OCI-LY1 (cell line): ENCODE results near the gene HOXB6.

Experiments
- H2AFZ ChIP-seq: fragments of 200-600 bp; sonication (generic), shearing (Covaris generic); 2 replicates; pipeline ENCODE4 v1.6.0; 2014; ENCODE audit warnings: antibody characterized with exemption, mild to moderate bottlenecking, low read length
- H3F3A ChIP-seq: fragments of 200-600 bp; sonication (generic), shearing (Covaris generic); 2 replicates; pipeline ENCODE4 v1.6.0; 2014; ENCODE audit warnings: mild to moderate bottlenecking, antibody characterized with exemption, low read length, moderate library complexity; ENCODE audit not compliant: insufficient read depth
- H3K27ac ChIP-seq: fragments of 200-600 bp; sonication (generic); 2 replicates; pipeline ENCODE4 v1.5.1; 2014; ENCODE audit warnings: low read length, mixed run types, mild to moderate bottlenecking, low read depth; ENCODE audit not compliant: poor library complexity, severe bottlenecking
- H3K27me3 ChIP-seq: fragments of 200-600 bp; sonication (generic); 2 replicates; pipeline ENCODE4 v1.6.0; 2014; ENCODE audit warnings: antibody characterized with exemption, mild to moderate bottlenecking, low read length, moderate library complexity; ENCODE audit not compliant: insufficient read depth
- H3K36me3 ChIP-seq: fragments of 200-600 bp; sonication (generic); 2 replicates; pipeline ENCODE4 v1.6.1; 2014; ENCODE audit warnings: mild to moderate bottlenecking, antibody characterized with exemption, low read length, moderate library complexity, mixed read lengths; ENCODE audit not compliant: insufficient read depth
- H3K4me1 ChIP-seq: fragments of 200-600 bp; sonication (generic); 2 replicates; pipeline ENCODE4 v1.5.1; 2014; ENCODE audit warnings: mild to moderate bottlenecking, low read length, moderate library complexity; ENCODE audit not compliant: insufficient read depth, severe bottlenecking
- H3K4me2 ChIP-seq: fragments of 200-600 bp; sonication (generic), shearing (Covaris generic); 2 replicates; pipeline ENCODE4 v1.6.1; 2014; ENCODE audit warnings: low read length
- H3K4me3 ChIP-seq: fragments of 200-600 bp; sonication (generic); 2 replicates; pipeline ENCODE4 v1.5.1; 2014; ENCODE audit warnings: low read length, low read depth, mild to moderate bottlenecking, mixed read lengths; ENCODE audit not compliant: poor library complexity, severe bottlenecking
- H3K79me2 ChIP-seq: fragments of 200-600 bp; shearing (Covaris generic); 2 replicates; pipeline ENCODE4 v1.6.1; 2016; ENCODE audit warnings: mixed run types, low read length, mixed read lengths; ENCODE audit not compliant: insufficient read depth
- H3K9ac ChIP-seq: fragments of 200-600 bp; sonication (generic), shearing (Covaris generic); 2 replicates; pipeline ENCODE4 v1.6.1; 2014; ENCODE audit warnings: mild to moderate bottlenecking, low read length, mixed read lengths
- H3K9me2 ChIP-seq: fragments of 200-600 bp; sonication (generic), shearing (Covaris generic); 2 replicates; pipeline ENCODE4 v1.6.1; 2014; ENCODE audit warnings: low read depth, mild to moderate bottlenecking, low read length, mixed read lengths
- H3K9me3 ChIP-seq: fragments of 200-600 bp; shearing (Covaris generic); 2 replicates; pipeline ENCODE4 v1.6.1; 2014; ENCODE audit warnings: low read length, mixed read lengths
- H4K20me1 ChIP-seq: fragments of 200-600 bp; sonication (generic), shearing (Covaris generic); 2 replicates; pipeline ENCODE4 v1.6.0; 2016; ENCODE audit warnings: mild to moderate bottlenecking, low read length; ENCODE audit not compliant: insufficient read depth
- EZH2 ChIP-seq: fragments of 200-600 bp; sonication (generic), shearing (Covaris generic); IDR thresholded peaks from 2 replicates; pipeline ENCODE4 v1.8.0; 2017; ENCODE audit warnings: borderline replicate concordance, mixed run types, mild to moderate bottlenecking, antibody characterized with exemption, low read length, moderate library complexity, mixed read lengths
- TF ChIP-seq, protein P1 (sequence below): fragments of 200-600 bp; sonication (generic), shearing (Covaris generic); IDR thresholded peaks from 2 replicates; pipeline ENCODE4 v1.5.1; 2017; ENCODE audit warnings: mild to moderate bottlenecking, antibody characterized with exemption, low read length, moderate library complexity, mixed read lengths

The HOXB6 gene

DNA sequence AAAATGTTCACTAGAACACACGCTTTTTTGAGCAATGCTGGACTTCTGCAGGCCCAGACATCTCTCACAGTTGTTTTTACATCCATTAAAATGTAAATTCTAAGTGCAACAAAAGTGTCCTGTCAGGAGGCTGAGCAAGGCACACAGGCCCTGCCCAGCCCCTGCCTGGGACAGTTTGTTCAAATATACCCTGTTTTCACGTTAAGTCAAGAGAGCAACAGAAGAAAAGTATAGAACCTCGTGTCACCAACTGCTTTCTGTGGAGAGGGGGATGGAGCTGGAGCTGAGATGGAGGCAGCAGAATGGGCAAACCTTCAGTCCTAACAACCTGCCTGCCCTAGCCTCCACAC lies 55.5 kb downstream of the HOXB6 start:
- no peaks in the 10 kb centered on the region for H3K27me3 ChIP-seq
- H3K9ac ChIP-seq = no peak overlapping the region
- no peaks in the 10 kb centered on the region for H3F3A ChIP-seq
- no peaks in the 10 kb centered on the region for H3K4me1 ChIP-seq
- H3K36me3 ChIP-seq = no peaks in the 10 kb centered on the region
- H3K9me3 ChIP-seq = no peaks in the 10 kb centered on the region
- no peaks in the 10 kb centered on the region for H4K20me1 ChIP-seq
- TF ChIP-seq, protein P1, sequence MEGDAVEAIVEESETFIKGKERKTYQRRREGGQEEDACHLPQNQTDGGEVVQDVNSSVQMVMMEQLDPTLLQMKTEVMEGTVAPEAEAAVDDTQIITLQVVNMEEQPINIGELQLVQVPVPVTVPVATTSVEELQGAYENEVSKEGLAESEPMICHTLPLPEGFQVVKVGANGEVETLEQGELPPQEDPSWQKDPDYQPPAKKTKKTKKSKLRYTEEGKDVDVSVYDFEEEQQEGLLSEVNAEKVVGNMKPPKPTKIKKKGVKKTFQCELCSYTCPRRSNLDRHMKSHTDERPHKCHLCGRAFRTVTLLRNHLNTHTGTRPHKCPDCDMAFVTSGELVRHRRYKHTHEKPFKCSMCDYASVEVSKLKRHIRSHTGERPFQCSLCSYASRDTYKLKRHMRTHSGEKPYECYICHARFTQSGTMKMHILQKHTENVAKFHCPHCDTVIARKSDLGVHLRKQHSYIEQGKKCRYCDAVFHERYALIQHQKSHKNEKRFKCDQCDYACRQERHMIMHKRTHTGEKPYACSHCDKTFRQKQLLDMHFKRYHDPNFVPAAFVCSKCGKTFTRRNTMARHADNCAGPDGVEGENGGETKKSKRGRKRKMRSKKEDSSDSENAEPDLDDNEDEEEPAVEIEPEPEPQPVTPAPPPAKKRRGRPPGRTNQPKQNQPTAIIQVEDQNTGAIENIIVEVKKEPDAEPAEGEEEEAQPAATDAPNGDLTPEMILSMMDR = no peak
- TF ChIP-seq EZH2 = no peak
- no peaks in the 10 kb centered on the region for H3K9me2 ChIP-seq
- H3K4me3 ChIP-seq = no peak overlapping the region
- H3K4me2 ChIP-seq = no peak overlapping the region
- no peak overlapping the region for H2AFZ ChIP-seq
- H3K79me2 ChIP-seq = no peaks in the 10 kb centered on the region
- H3K27ac ChIP-seq = no peak overlapping the region

GRCh38 chr17:48548523-48549280 lies 56.1 kb downstream of the HOXB6 start:
- Histone ChIP-seq H3K4me1 (no peaks in the 10 kb centered on the region), H3K9me2 (no peaks in the 10 kb centered on the region), H3F3A (no peaks in the 10 kb centered on the region), H3K9ac (no peak overlapping the region), H3K27ac (no peak overlapping the region), H3K4me2 (no peak overlapping the region), H3K79me2 (no peaks in the 10 kb centered on the region), H3K27me3 (no peaks in the 10 kb centered on the region), H4K20me1 (no peaks in the 10 kb centered on the region), H3K4me3 (no peak overlapping the region), H3K9me3 (no peaks in the 10 kb centered on the region), H2AFZ (no peak overlapping the region), H3K36me3 (no peaks in the 10 kb centered on the region)
- TF ChIP-seq EZH2 = no peak
- TF ChIP-seq, protein P1 = no peak

DNA sequence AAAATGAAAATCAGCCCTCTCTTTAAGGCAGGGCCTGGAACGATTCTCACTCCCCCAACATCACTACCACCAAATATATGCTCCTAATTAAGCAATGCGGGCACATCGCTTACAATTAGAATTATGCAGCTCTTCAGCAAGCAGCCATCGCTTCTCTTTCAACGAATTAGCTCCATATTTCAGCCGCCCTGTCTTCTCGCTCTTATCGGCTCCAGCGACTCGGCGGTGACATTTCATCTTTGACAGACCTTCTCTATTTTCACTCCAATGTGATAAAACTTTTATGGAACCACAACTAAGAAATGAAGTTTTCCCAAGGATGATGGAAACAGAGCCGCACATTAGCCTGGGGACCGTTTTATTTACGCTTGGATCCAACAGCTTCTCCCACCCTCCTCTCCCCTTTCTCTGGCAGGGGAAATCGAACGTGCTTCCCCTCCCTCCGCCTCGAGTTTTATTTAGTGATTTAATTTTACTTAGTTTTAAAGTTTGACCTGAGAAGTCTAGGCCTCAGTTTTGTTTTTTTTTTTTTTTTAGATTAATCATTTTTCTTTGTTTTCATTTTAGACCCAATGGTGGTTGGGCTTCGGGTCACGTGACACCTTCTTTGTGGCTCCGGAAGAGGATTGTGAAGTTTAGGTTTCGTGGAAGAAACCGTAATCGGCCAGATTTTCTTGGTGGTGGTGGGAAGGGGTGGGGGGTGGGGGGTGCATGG lies 56.8 kb downstream of the HOXB6 start:
- H3K9me2 ChIP-seq = no peaks in the 10 kb centered on the region
- H3K27me3 ChIP-seq = no peaks in the 10 kb centered on the region
- H3K9me3 ChIP-seq = no peaks in the 10 kb centered on the region
- H3K4me1 ChIP-seq = no peaks in the 10 kb centered on the region
- no peak overlapping the region for H3K4me2 ChIP-seq
- no peaks in the 10 kb centered on the region for H3K79me2 ChIP-seq
- H4K20me1 ChIP-seq = no peaks in the 10 kb centered on the region
- H3K4me3 ChIP-seq = no peak overlapping the region
- H3K9ac ChIP-seq = no peak overlapping the region
- H3K27ac ChIP-seq = no peak overlapping the region
- no peaks in the 10 kb centered on the region for H3K36me3 ChIP-seq
- H2AFZ ChIP-seq = no peak overlapping the region
- TF ChIP-seq, protein P1 = no peak
- no peak for TF ChIP-seq EZH2
- H3F3A ChIP-seq = no peaks in the 10 kb centered on the region
